OCI-M2 (cell line): Measurements from ENCODE around the gene PKLR.

Experiments
- DNase-seq: peaks from one replicate; lab custom pipeline; 2025; ENCODE audit not compliant: unreplicated experiment; lab: John Stamatoyannopoulos, UW

PKLR gene

GRCh38 chr1:155285631-155286044, 15.6 kb downstream of the PKLR start:
- DNase-seq, result no peak

GRCh38 chr1:155285063-155285462, 16.2 kb downstream of the PKLR start:
- no peak for DNase-seq

DNA sequence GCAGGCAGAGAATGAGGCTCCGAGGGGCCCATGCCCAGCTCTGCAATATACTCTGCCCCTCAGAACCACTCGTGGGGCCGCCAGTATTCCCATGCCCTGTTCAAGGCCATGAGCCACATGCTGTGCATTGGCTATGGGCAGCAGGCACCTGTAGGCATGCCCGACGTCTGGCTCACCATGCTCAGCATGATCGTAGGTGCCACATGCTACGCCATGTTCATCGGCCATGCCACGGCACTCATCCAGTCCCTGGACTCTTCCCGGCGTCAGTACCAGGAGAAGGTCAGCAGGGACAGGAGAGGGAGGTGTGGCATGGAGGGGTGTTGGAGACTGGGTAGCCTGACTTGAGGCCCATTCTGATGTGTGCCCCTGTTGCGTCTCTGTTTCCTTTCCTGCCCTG, 16.8 kb downstream of the PKLR start:
- DNase-seq, result no peak

GRCh38 chr1:155282488-155283091, 18.6 kb downstream of the PKLR start:
- DNase-seq, result no peak

DNA sequence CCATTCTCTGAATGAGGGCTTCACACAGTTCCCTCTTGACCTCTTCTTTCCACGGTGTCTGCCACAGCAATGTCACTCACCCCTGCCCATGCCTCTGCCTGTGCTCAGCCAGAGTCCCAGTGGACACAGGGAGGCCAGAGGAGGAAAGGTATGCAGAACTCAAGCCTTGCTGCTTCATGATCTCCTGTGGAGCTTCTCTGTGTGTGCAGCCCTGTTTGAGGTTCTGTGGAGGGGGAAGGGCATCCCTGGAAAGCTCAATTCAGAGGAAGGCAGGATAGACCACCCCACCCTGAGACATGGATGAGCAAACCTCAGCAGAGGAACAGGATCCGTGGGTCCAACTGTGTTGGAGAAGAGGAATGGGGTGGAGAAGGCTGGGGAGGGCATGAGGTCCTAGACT, 22.0 kb downstream of the PKLR start:
- no peak for DNase-seq

- no peak for DNase-seq
These were observed 22.5 kb downstream of the PKLR start for GRCh38 chr1:155278689-155279160.

GRCh38 chr1:155277902-155278688, 23.1 kb downstream of the PKLR start:
- no peak for DNase-seq

DNA sequence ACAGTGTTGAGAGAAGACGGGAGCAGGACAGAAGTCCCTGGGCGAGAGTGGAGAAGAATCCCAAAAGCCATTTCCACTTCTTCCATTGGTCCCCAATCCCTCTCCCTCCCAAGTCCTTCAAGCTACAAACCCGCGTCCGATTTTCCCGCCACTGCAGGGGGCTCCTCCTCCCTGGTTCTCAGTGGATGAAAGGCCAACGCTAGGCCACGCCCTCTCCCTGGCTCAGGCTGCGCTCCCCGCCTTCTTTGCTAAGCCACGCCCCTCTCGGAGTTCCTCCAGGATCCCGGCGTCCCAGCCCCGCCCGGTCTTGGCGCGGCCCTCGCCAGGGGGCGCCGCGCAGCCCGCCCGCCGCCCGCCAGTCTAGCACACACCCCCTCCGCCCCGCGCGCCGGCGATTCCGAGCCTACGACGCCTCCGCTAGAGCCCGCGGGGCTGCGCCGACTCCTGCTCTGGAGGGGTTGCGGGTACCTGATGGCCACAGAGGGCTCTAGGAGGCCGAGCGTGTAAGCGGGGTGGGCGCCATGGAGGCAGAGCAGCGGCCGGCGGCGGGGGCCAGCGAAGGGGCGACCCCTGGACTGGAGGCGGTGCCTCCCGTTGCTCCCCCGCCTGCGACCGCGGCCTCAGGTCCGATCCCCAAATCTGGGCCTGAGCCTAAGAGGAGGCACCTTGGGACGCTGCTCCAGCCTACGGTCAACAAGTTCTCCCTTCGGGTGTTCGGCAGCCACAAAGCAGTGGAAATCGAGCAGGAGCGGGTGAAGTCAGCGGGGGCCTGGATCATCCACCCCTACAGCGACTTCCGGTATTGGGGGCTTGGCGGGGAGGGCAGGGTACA, 24.0 kb downstream of the PKLR start, which contains the start of gene HCN3:
Gene HCN3, plus strand, starts transcription at position 394 of the 832 bp plus-strand sequence. Its CDS starts 128 bp downstream, at position 522.
- peak; percentile 69 for DNase-seq

GRCh38 chr1:155273343-155274245, 27.6 kb downstream of the PKLR start, which contains the start of gene CLK2:
Gene CLK2, minus strand, starts transcription at chr1:155273504. Its CDS starts 2,527 bp downstream, at chr1:155270977.
- DNase-seq, result peak; percentile 59

- DNase-seq, result no peak
These were observed 28.5 kb downstream of the PKLR start for GRCh38 chr1:155272466-155273342.

DNA sequence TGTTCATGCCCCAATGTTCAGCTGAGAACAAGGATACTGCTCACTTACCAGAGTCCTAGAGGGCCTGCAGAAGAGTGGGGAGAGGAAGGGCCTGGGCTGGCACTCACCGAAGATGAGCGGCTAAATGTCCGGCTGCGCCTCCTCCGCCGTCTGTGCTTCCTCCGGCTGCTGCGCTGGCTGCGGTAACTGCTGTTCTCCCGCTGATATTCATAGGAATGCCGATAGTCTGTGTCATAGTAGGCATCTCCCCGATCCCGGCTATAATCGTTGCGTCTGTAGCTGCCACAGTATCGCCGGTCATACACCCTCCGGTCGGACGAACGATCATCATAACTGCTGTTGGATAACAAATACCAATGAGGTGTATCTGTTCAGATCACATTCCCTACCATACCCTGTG, 31.9 kb downstream of the PKLR start:
- DNase-seq, result no peak

GRCh38 chr1:155268630-155269029, 32.6 kb downstream of the PKLR start:
- no peak for DNase-seq

DNA sequence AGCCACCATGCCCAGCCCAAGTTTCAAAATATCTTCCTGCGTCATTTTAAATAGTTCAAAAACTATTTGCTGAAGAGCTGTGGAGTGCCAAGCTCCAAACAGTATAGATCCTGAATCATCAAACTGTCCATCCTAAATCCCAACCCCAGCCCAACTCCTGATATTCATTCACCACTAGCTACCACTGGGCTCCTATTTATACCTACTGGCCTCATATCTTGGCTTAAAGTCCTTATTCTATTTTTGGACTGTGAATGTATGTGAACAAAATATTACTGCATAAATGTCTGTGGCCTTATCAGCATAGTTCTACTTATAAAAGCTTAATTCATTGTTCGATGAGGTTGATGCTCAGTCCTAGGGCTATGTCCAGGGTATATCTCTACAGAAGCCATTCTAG, 33.9 kb downstream of the PKLR start:
- DNase-seq, result no peak

DNA sequence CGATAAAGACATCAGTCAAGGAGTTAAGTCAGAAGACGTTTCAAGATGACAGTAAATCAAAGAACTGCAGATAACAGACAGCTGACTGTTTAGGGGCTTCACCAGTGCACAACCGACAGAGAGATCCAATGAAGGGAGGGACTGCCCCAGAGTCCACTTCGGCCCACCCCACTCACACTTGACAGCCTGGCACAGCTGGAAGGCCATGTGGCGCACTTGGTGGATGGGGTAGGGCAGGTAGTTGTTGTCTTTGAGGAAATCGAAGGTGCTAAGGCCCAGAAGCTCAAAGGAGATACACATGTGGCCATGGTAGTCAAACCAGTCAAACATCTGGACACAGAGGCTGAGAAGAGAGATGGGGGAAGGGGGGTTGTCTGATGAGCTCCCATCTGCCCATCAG, 34.7 kb downstream of the PKLR start:
- no peak for DNase-seq

DNA sequence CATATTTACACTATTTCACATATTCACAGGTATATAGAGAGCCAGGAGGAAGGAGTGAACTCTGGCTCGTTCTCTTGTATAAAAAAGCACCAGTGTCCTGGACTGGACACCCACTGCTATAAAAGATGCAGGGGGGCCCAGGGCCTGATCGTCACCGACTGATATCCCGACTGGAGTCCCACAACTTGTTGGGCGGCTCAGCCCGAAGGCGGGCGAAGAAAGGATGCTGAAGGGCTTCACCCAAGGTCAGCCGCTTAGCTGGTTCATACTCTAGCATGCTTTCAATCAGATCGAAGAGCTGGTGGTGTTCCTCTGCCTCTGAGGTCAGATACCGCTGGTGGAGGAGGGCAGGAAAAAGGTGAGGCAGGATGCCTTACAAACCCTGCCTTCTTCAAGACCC, 38.2 kb downstream of the PKLR start:
- DNase-seq, result no peak

DNA sequence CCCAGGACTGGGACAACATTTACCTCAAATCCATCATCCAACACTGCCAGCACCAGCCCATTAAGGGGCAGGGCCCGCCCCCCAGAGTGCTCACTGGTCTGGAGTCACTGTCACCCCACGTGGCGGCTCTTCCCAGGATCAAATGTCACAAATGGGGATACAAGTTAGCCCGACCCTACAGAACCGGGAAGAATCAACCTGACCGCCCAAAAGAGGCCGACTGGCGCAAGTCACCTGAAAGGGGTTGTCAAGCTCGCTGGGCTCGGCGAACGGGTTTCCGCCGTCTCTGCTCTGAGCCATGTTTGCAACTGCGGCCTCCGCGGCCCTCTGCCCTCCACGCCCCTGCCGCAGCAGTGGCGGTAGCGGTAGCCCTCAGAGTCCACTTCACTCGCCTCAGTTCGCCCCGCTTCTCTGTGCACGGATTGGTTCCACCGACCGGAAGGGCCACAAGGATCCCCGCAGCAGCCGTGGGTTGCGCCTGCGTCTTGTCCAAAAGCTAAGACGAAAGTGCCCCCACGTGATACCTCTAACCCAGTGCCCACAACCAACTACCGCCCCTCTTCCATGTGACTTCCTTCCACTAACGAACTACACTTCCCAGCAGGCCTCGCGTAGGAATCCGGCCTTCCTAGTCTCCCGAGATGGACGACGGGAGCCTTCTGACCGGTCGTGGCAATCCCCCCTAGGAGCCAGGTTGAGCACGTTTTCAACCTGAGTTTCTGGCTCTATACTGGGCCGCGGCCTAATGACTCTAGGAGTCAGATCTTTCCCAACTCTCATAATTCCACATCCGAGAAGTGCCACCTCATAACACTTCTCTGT, 39.2 kb downstream of the PKLR start, which contains the start of gene SCAMP3:
Gene SCAMP3, minus strand, starts transcription at position 509 of the 822 bp plus-strand sequence. Its CDS starts 209 bp downstream, at position 300.
- DNase-seq, result peak; percentile 73

DNA sequence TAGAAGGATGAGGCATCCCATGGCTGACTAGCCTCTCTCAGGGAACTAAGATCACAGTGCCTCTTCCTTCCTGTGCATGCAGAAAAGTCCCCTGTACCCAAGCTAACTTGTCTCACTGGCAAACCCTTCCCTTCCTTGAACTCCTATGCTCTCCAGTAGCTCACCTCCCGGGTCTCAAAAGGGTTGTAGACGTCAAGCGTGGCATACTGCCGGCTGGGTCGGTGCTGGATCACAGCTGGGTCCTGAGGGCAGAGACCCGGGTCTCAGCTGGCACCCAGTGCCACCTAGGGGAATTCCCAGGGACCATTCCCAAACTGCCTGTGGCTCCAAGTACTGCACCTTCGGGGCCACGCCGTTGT, 39.8 kb downstream of the PKLR start:
- DNase-seq, result no peak

DNA sequence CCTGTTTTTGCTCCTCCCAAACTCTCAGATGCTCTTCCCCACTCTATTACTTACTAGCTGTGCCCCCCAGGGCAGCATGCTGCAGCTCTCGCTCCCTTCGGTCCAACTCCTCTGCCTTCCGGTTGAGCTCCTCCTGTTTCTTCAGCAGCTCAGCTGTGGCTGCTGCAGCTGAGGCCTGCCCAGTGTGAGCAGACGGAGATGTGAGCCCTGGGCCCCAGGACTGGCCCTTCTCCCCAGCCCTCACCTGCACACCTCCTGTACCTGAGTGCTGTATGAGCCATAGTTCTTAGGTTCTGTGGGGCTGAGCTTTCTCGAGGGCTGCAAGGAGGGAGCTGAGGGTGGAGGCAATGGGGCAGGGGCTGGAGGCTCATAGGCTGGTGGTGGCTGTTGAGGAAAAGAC, 41.0 kb downstream of the PKLR start:
- no peak for DNase-seq
